Measurements from ENCODE around the gene SSH2.

Gene SSH2

GRCh38 chr17:29591737-29592608 lies 338.1 kb downstream of the SSH2 start:
- TF ChIP-seq CTCF (conservative IDR thresholded peaks at IDR 0.05; ENCODE audit: low read depth, low read length), result peak; percentile 93
- peak overlapping the region; percentile 44 for H3K4me3 ChIP-seq (ENCODE audit: low read depth, low read length)
- peak; percentile 76 for DNase-seq (ENCODE audit: low read depth)

- peak; percentile 47 for DNase-seq (ENCODE audit: low read depth)
Observed at GRCh38 chr17:29591146-29591736, 338.8 kb downstream of the SSH2 start.

GRCh38 chr17:29590411-29591145 lies 339.4 kb downstream of the SSH2 start:
- TF ChIP-seq CTCF (conservative IDR thresholded peaks at IDR 0.05; ENCODE audit: low read depth, low read length), result no peak
- DNase-seq (ENCODE audit: low read depth), result peak; percentile 48
- peak overlapping the region; percentile 44 for H3K4me3 ChIP-seq (ENCODE audit: low read depth, low read length)

More at GRCh38 chr17:29591146-29591736, 338.8 kb downstream of the SSH2 start:
- H3K4me3 ChIP-seq (ENCODE audit: low read depth, low read length), result peak overlapping the region; percentile 44
- no peak for TF ChIP-seq CTCF (conservative IDR thresholded peaks at IDR 0.05; ENCODE audit: low read depth, low read length)

- no peak for TF ChIP-seq CTCF (conservative IDR thresholded peaks at IDR 0.05; ENCODE audit: low read depth, low read length)
Observed at GRCh38 chr17:29589524-29590410, 340.3 kb downstream of the SSH2 start, which contains the start of gene GIT1. Gene GIT1, minus strand, starts transcription at chr17:29589648. Its CDS starts 270 bp downstream, at chr17:29589378.

GRCh38 chr17:29588562-29589411 lies 341.2 kb downstream of the SSH2 start:
- peak overlapping the region; percentile 74 for H3K4me3 ChIP-seq (ENCODE audit: low read depth, low read length)
- peak; percentile 41 for DNase-seq (ENCODE audit: low read depth)
- no peak for TF ChIP-seq CTCF (conservative IDR thresholded peaks at IDR 0.05; ENCODE audit: low read depth, low read length)

More at GRCh38 chr17:29589524-29590410, 340.3 kb downstream of the SSH2 start, which contains the start of gene GIT1:
- peak; percentile 79 for DNase-seq (ENCODE audit: low read depth)
- H3K4me3 ChIP-seq (ENCODE audit: low read depth, low read length), result peak within 1 kb of the TSS; percentile 74

Data from choroid plexus epithelial cell (primary cell).